Lower leg skin (tissue), 3 donors: ENCODE data around the gene CLCC1.

Experiments used
- CTCF ChIP-seq, 3 donors: fragments of 450-650 bp; IDR thresholded peaks; one replicate each; pipeline ENCODE4 v1.5.1; 2016; ENCODE audit warnings: antibody characterized with exemption in 3 of 3, mild to moderate bottlenecking in 3 of 3, moderate library complexity in 2 of 3
- POLR2A ChIP-seq, 2 donors: fragments of 450-650 bp; IDR thresholded peaks; one replicate each; pipeline ENCODE4 v1.6.1; 2016 to 2017; ENCODE audit warnings: antibody characterized with exemption in 2 of 2, mild to moderate bottlenecking in 1 of 2, moderate library complexity in 1 of 2

- no peak for TF ChIP-seq CTCF (IDR thresholded peaks at IDR 0.05)
- TF ChIP-seq POLR2A (IDR thresholded peaks at IDR 0.05): no peak
These were observed 2.1 kb downstream of the CLCC1 start for GRCh38 chr1:108961198-108961597.
